ENCODE data around the gene PPM1F.
"Not testable (repeated sequence)": the region's sequence is repeated elsewhere in the genome, so short reads cannot be mapped to it uniquely, and the experiment has no call there.

Gene PPM1F

GRCh38 chr22:21942407-21943343, 10.0 kb downstream of the PPM1F start:
- no peak for DNase-seq (ENCODE audit: low read depth in 1 of 2, low spot score in 1 of 2)

DNA sequence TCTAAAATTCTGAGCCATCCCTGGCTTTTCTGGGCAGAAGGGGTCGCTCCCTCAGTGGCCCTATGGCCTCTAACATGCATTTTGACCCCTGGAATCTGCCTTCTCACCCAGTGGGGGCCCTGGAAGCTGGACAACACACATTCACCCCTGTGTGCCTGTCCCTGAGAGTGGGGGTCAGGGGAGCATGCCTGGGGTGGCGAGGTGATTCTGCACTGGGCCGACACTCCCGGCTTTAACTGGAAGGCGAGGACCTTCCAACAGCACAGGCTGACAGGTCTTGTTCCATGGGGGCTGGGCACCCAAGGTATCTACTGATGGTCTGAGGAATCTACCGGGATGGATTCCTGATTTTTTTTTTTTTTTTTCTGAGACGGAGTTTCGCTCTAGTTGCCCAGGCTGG, 10.7 kb downstream of the PPM1F start:
- DNase-seq (ENCODE audit: low read depth in 1 of 2, low spot score in 1 of 2), result no peak

- no peak for DNase-seq (ENCODE audit: low read depth in 1 of 2, low spot score in 1 of 2)
Observed at GRCh38 chr22:21940521-21940920, 12.1 kb downstream of the PPM1F start.

- DNase-seq (ENCODE audit: low read depth in 1 of 2, low spot score in 1 of 2), result not testable (repeated sequence)
Observed at GRCh38 chr22:21939935-21940334, 12.7 kb downstream of the PPM1F start.

DNA sequence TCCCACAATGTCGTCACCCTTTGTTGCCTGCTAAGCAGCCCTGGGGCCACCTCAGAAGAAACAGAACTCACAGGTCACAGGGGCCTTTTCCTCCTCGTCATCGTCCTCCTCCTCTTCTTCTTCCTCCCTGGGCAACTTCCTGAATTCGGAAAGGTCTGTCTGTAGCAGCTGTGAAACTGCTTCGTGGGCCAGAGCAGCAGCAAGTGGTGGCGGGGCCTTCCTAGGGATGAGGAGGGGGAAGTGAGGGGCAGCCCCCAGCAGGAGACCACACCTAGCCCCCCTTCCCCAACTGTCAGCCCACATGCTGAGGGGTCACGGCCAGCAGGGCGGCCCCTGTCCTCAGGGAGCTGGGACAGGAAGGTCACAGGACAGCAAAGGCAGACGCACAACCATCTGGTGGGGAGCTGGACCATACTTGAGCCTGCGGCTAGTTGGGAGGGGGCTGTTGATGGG, 13.2 kb downstream of the PPM1F start:
- no peak for DNase-seq (ENCODE audit: low read depth in 1 of 2, low spot score in 1 of 2)

DNA sequence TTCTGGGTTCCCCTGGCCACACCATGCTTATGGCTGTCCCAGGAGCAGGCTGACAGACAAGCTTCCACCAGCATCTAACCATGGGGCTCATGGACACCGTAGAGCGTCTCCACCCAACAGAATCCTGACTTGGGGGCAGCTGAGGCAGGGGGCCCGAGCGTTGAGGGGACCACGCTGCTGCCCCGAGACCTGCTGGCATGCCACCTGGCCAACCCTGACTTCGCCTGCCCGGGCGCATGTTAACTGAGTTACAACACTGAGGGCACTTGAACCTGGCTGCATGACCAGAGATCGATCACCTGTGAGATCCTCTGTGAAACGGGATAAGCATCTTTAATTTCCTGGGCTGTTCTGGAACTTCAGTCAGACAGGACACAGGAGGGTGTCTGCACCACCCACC, 13.7 kb downstream of the PPM1F start:
- no peak for DNase-seq (ENCODE audit: low read depth in 1 of 2, low spot score in 1 of 2)

DNA sequence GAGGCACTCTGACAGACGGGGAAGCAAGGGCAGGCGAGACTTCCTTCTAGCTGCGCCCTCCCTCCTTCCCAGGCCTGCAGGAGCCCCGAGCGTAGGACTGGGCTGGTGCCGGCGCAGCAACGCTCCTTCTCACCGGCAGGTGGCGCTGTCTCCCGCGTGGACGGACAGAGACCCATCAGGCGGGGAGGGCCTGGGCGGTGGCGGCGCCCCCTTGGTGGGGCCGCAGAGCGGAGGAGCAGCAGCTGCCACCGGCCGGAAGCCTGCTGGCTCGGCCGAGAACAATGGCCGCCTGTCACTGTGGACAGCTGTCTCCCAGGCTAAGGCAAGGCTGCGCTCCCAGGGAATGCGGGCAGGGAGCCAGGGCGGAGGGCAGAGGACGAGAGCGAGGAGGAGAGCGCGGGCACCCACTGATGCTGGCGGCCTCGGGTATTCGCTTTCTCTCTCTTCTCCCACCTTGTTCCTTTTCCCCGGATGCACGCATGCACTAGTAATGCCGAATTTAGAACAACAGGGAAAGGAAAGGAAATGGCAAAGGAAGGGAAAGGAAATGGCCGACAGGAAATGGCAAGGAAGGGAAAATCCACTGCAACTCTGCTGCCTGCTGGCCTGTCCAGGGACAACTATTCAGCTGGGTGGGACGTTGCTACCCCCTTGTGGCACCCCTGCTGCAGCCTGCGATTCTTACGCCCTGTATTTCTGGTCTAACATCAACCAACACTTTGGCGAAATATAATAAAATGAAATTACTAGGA, 14.4 kb downstream of the PPM1F start:
- DNase-seq (ENCODE audit: low read depth in 1 of 2, low spot score in 1 of 2), result peak; percentile 75 to 87

- no peak for DNase-seq (ENCODE audit: low read depth in 1 of 2, low spot score in 1 of 2)
Observed at GRCh38 chr22:21937821-21938070, 14.9 kb downstream of the PPM1F start.

- no peak for DNase-seq (ENCODE audit: low read depth in 1 of 2, low spot score in 1 of 2)
Observed at GRCh38 chr22:21937041-21937820, 15.4 kb downstream of the PPM1F start.

DNA sequence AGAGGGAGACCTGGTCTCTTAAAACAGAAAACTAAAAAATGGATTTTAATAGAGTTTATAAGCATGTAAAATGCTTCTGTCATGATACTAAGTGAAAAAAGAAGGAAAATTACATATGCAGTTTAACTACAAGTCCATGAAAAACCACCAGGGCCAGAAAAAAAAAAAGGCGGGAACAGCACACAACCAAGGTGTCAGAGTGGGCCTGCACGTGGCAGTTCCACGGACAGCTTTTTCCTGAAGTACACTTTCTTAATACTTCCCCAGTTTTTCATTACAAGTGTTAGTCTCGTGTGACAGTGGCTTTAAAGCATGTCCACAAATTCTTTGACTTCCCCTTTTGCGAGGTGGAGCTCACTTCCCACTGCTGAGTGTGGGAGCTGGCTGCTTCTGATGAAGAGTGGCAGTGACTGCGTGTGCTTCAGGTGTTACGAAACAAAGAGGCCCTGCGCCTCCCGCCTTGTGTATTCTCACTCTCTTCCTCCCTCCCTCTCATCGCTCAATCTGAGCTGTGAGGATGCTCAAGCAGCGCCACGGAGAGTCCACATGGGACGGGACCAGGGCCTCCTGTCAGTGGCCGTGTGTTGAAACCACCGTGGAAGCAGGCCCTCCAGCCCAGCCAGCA, 16.4 kb downstream of the PPM1F start:
- DNase-seq (ENCODE audit: low read depth in 1 of 2, low spot score in 1 of 2), result no peak

GRCh38 chr22:21933910-21934309, 18.7 kb downstream of the PPM1F start:
- DNase-seq (ENCODE audit: low read depth in 1 of 2, low spot score in 1 of 2), result no peak

GRCh38 chr22:21933413-21933812, 19.2 kb downstream of the PPM1F start:
- no peak for DNase-seq (ENCODE audit: low read depth in 1 of 2, low spot score in 1 of 2)

GRCh38 chr22:21932347-21932746, 20.3 kb downstream of the PPM1F start:
- no peak for DNase-seq (ENCODE audit: low read depth in 1 of 2, low spot score in 1 of 2)

GRCh38 chr22:21931056-21931455, 21.6 kb downstream of the PPM1F start:
- DNase-seq (ENCODE audit: low read depth in 1 of 2, low spot score in 1 of 2), result no peak

DNA sequence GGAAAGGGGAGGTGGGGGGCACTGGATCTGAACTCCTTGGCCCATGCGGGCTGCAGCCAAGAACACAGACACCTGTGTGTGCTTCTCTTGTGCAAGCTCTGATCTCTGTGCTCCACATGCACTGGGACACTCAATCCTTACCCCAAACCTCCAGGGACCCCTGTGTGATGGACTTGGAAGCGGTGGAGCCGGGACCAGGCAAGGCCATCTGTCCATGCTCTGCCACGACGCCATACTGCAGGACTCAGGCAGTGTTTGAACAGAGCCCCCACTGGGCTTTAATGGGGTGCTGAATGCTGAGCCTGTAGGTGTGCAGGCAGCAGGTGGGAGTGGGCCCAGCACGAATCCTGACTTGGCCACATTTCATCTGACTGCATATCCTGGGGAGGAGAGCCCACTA, 23.4 kb downstream of the PPM1F start:
- DNase-seq (ENCODE audit: low read depth in 1 of 2, low spot score in 1 of 2), result no peak

- no peak for DNase-seq (ENCODE audit: low read depth in 1 of 2, low spot score in 1 of 2)
Observed at GRCh38 chr22:21928048-21928447, 24.6 kb downstream of the PPM1F start.

- DNase-seq (ENCODE audit: low read depth in 1 of 2, low spot score in 1 of 2), result no peak
Observed at GRCh38 chr22:21927174-21927823, 25.3 kb downstream of the PPM1F start.

DNA sequence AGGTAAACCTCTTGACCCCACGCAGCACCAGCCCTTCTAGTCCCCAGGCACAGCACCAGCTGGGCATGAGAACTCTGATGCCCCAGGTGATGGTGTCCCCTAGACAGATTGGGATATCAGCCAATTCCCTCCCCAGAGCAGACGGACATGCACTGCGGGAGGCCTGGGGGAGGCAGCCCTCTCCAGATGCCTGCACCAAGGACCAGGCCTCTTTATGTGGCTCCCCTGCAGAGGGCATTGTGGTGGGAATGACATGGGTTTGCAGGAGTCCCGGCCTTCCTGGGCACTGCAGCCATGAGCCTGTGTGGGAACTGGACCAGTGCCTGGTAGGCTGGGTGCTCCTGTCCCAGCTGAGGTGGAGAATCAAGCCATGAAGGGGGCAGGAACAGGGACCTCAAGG, 25.9 kb downstream of the PPM1F start:
- DNase-seq (ENCODE audit: low read depth in 1 of 2, low spot score in 1 of 2), result no peak

DNA sequence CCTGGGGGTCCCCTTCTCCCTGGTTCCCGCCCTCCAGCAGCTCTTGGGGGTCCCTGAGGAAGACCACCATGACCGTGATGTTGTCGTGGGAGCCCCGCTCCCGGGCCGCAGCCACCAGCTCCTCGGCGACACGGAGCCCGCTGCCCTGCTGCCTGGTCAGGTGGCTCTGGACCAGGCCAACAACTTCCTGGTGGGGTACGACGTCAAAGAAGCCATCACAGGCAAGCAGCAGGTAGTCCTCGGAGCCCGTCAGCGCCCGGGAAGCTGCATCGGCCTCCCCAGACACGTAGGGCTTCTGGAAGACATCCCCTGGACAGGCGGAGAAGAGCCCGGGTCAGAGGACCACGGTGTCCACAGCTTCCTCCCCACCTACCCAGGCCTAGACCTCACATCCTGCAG, 29.5 kb downstream of the PPM1F start:
- DNase-seq (ENCODE audit: low read depth in 1 of 2, low spot score in 1 of 2), result no peak

DNA sequence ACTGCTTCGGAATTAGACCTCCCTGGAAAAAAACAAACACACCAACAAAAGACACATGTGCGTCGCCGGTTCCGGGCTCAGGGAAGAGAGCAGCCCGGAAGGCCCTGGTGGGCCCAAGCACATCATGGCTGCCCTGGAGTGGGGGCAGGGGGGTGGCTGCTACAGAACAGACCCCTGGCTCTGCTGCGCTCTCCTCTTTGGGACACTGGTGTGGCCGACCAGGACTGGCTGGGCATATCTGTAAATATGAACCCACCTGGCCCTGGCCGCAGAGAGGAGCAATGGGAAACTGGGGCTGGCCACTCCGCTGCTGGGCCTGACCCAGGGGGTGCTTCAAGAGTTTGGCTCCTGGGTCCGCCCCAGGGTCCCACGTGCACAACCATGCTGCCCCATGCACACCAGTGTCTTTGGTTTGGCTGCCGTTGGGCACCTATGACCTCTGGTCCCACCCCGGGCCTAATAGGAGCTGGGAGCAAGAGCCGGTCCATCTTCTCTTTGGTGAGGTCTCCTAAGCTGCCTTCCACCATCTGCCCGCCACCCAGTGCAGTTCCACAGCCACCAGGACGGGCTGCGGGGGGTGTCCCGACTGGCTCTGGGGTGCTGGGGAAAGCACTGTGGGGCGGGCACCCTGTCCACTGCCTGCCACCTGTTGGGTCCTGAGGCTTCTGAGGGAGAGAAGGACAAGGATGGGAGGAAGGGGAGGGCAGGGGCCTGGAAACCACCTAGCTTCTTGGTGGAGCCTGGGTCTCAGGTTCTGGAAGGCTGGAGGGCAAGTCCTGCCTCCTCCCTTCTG, 30.1 kb downstream of the PPM1F start:
- no peak for DNase-seq (ENCODE audit: low read depth in 1 of 2, low spot score in 1 of 2)

All from stimulated activated CD4-positive, alpha-beta T cell treated with anti-CD3 and anti-CD28 coated beads, Interleukin-15, amount 100 ng/mL, for 1 hour (primary cell).